ENCODE results near the gene SEC61G.

Gene SEC61G

GRCh38 chr7:54758702-54759592 lies at the start of gene SEC61G:
Gene SEC61G, minus strand, starts transcription at chr7:54759211. Its CDS starts 1,623 bp downstream, at chr7:54757588.
- DNase-seq, result peak; percentile 85 to 90 (median 88)

- no peak for DNase-seq
Observed at GRCh38 chr7:54802841-54803240, 43.8 kb upstream of the SEC61G start.

GRCh38 chr7:54802114-54802513 lies 43.1 kb upstream of the SEC61G start:
- DNase-seq, result no peak

GRCh38 chr7:54799792-54800191 lies 40.8 kb upstream of the SEC61G start:
- DNase-seq, result no peak

GRCh38 chr7:54798530-54798929 lies 39.5 kb upstream of the SEC61G start:
- no peak for DNase-seq

GRCh38 chr7:54796853-54797252 lies 37.8 kb upstream of the SEC61G start:
- no peak for DNase-seq

GRCh38 chr7:54796150-54796549 lies 37.1 kb upstream of the SEC61G start:
- no peak for DNase-seq

GRCh38 chr7:54792383-54792782 lies 33.4 kb upstream of the SEC61G start:
- DNase-seq, result no peak

GRCh38 chr7:54788664-54789063 lies 29.7 kb upstream of the SEC61G start:
- no peak for DNase-seq

GRCh38 chr7:54785261-54785660 lies 26.2 kb upstream of the SEC61G start:
- no peak for DNase-seq

GRCh38 chr7:54783952-54784351 lies 24.9 kb upstream of the SEC61G start:
- DNase-seq, result no peak

- no peak for DNase-seq
Observed at GRCh38 chr7:54782829-54783228, 23.8 kb upstream of the SEC61G start.

- no peak for DNase-seq
Observed at GRCh38 chr7:54782314-54782713, 23.3 kb upstream of the SEC61G start.

- DNase-seq, result no peak
Observed at GRCh38 chr7:54781134-54781920, 22.3 kb upstream of the SEC61G start.

- no peak for DNase-seq
Observed at GRCh38 chr7:54780490-54780889, 21.5 kb upstream of the SEC61G start.

GRCh38 chr7:54778696-54779540 lies 19.9 kb upstream of the SEC61G start:
- DNase-seq, result no peak

- no peak for DNase-seq
Observed at GRCh38 chr7:54778166-54778565, 19.2 kb upstream of the SEC61G start.

GRCh38 chr7:54774785-54775740 lies 16.1 kb upstream of the SEC61G start:
- no peak for DNase-seq

GRCh38 chr7:54773472-54774399 lies 14.7 kb upstream of the SEC61G start:
- peak; percentile 5 to 45 (median 12) for DNase-seq

GRCh38 chr7:54769203-54769602 lies 10.2 kb upstream of the SEC61G start:
- DNase-seq, result no peak

GRCh38 chr7:54764861-54765260 lies 5.8 kb upstream of the SEC61G start:
- no peak for DNase-seq
